Transverse colon (tissue), 3 donors: Measurements from ENCODE around the gene RALBP1.

ENCODE experiments used
- CTCF ChIP-seq, 5 experiments: fragments of 200-600 bp in 3 of 5; fragments of 450-650 bp in 2 of 5; sonication (generic) in 3 of 5; IDR thresholded peaks; 1 replicate in 2 of 5; 2 replicates in 3 of 5; pipeline ENCODE4 v1.5.1; 2016 to 2017; ENCODE audit warnings: antibody characterized with exemption in 5 of 5, inconsistent platforms in 3 of 5, mild to moderate bottlenecking in 2 of 5, moderate library complexity in 1 of 5
- POLR2A ChIP-seq: fragments of 450-650 bp; IDR thresholded peaks from one replicate; pipeline ENCODE4 v1.6.1; 2016; ENCODE audit warnings: antibody characterized with exemption, mild to moderate bottlenecking, moderate library complexity

DNA sequence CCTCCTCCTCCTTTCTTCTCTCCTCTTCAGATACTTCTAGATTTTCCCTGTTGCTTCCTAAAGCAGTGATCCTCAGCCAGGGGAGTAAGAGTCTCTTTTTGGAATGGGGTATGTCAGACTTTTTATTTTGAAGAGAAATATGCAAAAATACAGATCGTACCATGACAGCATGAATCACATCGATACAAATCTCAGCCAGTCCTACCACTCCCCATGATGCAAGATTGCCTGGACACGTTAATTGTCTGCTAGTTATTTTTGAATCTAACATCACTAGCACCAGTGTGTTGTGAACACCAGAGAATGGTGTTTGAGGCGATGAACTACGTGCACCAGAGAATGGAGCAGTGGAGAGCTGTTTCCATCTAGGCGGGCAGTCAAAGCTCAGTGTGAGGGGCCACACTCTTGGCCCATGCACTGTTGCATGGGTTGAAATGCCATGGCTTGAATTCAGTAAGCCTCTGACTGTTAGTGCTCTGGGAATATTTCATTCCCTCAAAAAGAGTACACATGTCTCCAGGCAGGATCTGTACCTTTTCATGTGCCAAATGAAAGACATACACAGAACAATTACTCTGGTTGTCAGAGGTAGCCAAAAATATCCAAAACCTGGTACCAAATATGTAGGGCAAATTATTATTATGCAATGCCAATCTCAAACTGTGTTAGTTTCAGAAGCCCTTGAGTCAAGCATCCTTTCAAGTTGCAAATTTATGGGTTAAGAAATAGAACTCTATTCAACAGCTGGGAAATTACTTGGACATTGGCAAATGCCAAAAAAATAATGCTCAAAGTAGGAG, 46.3 kb upstream of the RALBP1 start:
- TF ChIP-seq CTCF (IDR thresholded peaks at IDR 0.05) (no peak), POLR2A (no peak)
